ENCODE data around the gene PKP2. TPM values are rescaled to one million over a fixed set of nuclear protein-coding genes. Genes with fewer than 3 reads are reported as not detected.
A peak's percentile ranks its signal among the peaks of the same experiment; 100 is the strongest.

Gene PKP2
- total and polyA plus RNA-seq, 2 of the 13 experiments (the other 11 are each of a cell fraction or from before 2014, with no cell fraction given): 15.1 to 25.3 TPM

DNA sequence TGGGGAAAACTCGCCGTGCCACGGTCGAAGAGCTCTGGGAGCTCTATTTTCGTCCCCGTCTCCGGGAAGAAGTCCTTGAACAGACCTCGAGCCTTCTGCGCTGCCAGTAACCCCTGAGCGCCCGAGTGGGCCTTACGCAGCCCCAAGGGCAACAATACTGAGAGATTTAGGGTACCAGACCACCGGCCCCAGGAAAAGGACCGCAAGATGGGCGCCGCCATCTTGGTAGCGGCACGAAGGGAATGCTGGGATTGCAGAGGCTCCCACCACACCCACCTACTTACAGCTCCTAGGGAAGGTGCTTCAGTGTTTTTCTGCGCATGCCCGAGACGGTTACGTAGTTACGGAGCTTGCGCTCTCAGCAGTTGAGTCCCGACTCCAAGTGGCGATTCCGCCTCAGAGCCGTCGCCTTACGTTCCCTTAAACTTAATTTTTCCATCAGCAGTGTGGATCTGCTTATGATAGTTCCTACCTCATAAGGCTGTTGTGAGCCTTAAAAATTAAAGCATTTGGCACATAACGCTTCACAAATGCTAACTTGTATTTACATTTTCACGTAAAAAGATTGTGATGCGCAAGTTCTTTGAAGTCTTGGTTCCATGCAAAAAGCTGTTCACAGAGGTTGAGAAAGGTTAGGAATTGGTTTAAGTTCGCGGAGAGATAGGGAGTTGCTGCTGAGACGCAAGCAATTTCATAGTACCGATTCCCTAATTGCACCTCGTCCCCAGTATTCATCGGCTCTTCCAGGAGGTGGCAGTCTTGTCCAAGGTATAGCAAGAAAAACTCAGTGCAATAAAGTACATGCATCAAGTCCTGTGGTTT lies 140.7 kb downstream of the PKP2 start, which contains the start of gene YARS2 (continued):
- TF ChIP-seq, protein P1, sequence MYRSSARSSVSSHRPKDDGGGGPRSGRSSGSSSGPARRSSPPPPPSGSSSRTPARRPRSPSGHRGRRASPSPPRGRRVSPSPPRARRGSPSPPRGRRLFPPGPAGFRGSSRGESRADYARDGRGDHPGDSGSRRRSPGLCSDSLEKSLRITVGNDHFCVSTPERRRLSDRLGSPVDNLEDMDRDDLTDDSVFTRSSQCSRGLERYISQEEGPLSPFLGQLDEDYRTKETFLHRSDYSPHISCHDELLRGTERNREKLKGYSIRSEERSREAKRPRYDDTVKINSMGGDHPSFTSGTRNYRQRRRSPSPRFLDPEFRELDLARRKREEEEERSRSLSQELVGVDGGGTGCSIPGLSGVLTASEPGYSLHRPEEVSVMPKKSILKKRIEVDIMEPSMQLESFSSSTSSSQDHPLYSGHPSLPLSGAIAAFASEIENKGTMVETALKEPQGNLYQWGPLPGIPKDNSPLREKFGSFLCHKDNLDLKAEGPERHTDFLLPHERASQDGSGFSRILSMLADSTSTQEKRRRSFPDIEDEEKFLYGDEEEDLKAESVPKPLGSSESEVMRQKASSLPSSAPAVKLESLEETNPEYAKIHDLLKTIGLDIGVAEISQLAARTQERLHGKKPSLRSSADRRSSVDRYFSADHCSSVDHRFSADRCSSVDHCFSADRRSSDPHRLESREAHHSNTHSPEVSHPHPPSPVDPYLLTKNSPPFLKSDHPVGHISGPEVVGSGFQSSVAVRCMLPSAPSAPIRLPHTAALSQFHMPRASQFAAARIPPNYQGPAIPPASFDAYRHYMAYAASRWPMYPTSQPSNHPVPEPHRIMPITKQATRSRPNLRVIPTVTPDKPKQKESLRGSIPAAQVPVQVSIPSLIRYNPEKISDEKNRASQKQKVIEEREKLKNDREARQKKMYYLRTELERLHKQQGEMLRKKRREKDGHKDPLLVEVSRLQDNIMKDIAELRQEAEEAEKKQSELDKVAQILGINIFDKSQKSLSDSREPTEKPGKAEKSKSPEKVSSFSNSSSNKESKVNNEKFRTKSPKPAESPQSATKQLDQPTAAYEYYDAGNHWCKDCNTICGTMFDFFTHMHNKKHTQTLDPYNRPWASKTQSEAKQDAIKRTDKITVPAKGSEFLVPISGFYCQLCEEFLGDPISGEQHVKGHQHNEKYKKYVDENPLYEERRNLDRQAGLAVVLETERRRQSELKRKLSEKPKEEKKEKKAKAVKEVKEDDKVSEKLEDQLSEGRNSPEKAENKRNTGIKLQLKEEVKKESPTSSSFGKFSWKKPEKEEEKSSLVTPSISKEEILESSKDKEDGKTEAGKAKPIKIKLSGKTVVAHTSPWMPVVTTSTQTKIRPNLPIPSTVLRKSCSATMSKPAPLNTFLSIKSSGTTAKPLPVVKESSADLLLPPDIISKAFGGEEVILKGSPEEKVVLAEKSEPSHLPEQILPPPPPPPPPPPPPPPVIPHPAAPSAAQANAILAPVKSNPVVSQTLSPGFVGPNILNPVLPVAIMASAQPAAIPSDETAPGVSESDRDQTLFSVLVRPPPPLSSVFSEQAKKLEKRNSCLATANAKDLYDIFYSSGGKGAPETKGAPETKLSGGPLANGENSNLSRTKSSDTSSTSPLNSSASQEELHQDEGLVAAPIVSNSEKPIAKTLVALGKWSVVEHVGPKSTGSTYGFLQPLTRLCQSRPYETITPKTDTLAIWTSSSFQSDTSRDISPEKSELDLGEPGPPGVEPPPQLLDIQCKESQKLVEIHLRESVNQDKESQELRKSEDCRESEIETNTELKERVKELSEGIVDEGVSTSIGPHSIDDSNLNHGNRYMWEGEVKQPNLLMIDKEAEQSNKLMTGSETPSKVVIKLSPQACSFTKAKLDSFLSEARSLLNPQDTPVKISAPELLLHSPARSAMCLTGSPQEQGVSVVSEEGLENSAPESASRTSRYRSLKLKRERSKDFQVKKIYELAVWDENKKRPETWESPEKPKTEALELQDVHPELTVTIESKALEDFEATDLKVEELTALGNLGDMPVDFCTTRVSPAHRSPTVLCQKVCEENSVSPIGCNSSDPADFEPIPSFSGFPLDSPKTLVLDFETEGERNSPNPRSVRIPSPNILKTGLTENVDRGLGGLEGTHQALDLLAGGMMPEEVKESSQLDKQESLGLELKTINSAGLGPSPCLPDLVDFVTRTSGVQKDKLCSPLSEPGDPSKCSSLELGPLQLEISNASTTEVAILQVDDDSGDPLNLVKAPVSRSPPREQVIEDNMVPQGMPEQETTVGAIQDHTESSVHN (CRISPR knock-in tag; IDR thresholded peaks at IDR 0.05): no peak
- TF ChIP-seq ZNF839 (CRISPR knock-in tag; IDR thresholded peaks at IDR 0.05; ENCODE audit: borderline replicate concordance): no peak
- peak; percentile 73; the same call in 1 of the 2 replicates for TF ChIP-seq ZFP82 (CRISPR knock-in tag; IDR thresholded peaks at IDR 0.05; ENCODE audit: borderline replicate concordance)
- peak; percentile 19; the same call in 1 of the 2 replicates for TF ChIP-seq NFYC (CRISPR knock-in tag; IDR thresholded peaks at IDR 0.05)
- no peak for TF ChIP-seq ZNF607 (CRISPR knock-in tag; IDR thresholded peaks at IDR 0.05; ENCODE audit: borderline replicate concordance)
- TF ChIP-seq, protein P2, sequence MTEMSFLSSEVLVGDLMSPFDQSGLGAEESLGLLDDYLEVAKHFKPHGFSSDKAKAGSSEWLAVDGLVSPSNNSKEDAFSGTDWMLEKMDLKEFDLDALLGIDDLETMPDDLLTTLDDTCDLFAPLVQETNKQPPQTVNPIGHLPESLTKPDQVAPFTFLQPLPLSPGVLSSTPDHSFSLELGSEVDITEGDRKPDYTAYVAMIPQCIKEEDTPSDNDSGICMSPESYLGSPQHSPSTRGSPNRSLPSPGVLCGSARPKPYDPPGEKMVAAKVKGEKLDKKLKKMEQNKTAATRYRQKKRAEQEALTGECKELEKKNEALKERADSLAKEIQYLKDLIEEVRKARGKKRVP (CRISPR knock-in tag; IDR thresholded peaks at IDR 0.05): no peak
- no peak for TF ChIP-seq ZSCAN30 (CRISPR knock-in tag; IDR thresholded peaks at IDR 0.05)
- TF ChIP-seq, protein P3, sequence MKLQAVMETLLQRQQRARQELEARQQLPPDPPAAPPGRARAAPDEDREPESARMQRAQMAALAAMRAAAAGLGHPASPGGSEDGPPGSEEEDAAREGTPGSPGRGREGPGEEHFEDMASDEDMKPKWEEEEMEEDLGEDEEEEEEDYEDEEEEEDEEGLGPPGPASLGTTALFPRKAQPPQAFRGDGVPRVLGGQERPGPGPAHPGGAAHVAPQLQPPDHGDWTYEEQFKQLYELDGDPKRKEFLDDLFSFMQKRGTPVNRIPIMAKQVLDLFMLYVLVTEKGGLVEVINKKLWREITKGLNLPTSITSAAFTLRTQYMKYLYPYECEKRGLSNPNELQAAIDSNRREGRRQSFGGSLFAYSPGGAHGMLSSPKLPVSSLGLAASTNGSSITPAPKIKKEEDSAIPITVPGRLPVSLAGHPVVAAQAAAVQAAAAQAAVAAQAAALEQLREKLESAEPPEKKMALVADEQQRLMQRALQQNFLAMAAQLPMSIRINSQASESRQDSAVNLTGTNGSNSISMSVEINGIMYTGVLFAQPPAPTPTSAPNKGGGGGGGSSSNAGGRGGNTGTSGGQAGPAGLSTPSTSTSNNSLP (IDR thresholded peaks at IDR 0.05; ENCODE audit: low read depth, low read length): 0 out of 2 replicates have a peak, but pooled peaks have one; percentile 30
- TF ChIP-seq ZNF235 (CRISPR knock-in tag; IDR thresholded peaks at IDR 0.05; ENCODE audit: borderline replicate concordance): no peak
- no peak; the same call in 1 of the 2 replicates for TF ChIP-seq ZNF546 (CRISPR knock-in tag; conservative IDR thresholded peaks at IDR 0.05)
- TF ChIP-seq NPAS2 (CRISPR knock-in tag; IDR thresholded peaks at IDR 0.05; ENCODE audit: borderline replicate concordance): no peak
- no peak for TF ChIP-seq GLI4 (CRISPR knock-in tag; IDR thresholded peaks at IDR 0.05; ENCODE audit: borderline replicate concordance)
- TF ChIP-seq HMG20A (CRISPR knock-in tag; IDR thresholded peaks at IDR 0.05; ENCODE audit: borderline replicate concordance): no peak
- no peak for TF ChIP-seq ZBTB20 (CRISPR knock-in tag; IDR thresholded peaks at IDR 0.05; ENCODE audit: borderline replicate concordance, low read depth)
- peak; percentile 17 for TF ChIP-seq XRCC5 (optimal IDR thresholded peaks at IDR 0.05; ENCODE audit: low read length)
- TF ChIP-seq ZNF674 (CRISPR knock-in tag; IDR thresholded peaks at IDR 0.05; ENCODE audit: low read depth): no peak
- no peak for TF ChIP-seq NCOA2 (CRISPR knock-in tag; IDR thresholded peaks at IDR 0.05)
- peak; percentile 42; the same call in 1 of the 2 replicates for TF ChIP-seq TBX2 (CRISPR knock-in tag; IDR thresholded peaks at IDR 0.05; ENCODE audit: borderline replicate concordance)
